ENCODE data around the gene CLRN2.

DNA sequence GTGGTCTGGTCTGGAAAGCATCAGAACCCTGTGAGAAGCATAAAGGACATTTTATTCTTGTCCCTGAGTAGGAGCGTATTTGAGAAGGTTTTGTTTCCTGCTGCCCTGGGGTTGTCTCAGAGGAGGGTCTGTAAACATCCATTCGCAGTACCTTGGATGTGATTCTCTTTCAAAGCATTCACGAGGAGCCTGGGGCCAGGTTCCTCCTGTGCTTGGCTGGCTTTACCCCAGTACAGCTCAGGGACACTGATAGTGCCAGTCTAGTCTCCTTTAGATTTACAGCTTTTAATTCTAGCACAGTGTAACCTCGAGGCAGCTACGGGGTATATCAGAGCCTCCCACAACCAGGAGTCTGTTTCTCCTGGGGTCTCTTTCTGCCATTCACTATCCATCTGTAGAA, 2.7 kb downstream of the CLRN2 start:
- no peak for TF ChIP-seq EZH2phosphoT487 (IDR thresholded peaks at IDR 0.05; ENCODE audit: borderline replicate concordance, low read length)
- TF ChIP-seq CTCF (conservative IDR thresholded peaks at IDR 0.05; ENCODE audit: low read depth, low read length), result no peak
- no peak for TF ChIP-seq EZH2 (IDR thresholded peaks at IDR 0.05; ENCODE audit: low read length, unreplicated experiment)
